CD4-positive, alpha-beta T cell treated with Interleukin-6 for 4 hours (primary cell): Measurements from ENCODE around the gene GOLGA8B.
"Not testable (repeated sequence)": the region's sequence is repeated elsewhere in the genome, so short reads cannot be mapped to it uniquely, and the experiment has no call there.

ENCODE experiments used
- DNase-seq: peaks from one replicate; pipeline ENCODE4 v3.0.0-alpha.2; 2020; ENCODE audit warnings: mixed read lengths

Gene GOLGA8B

DNA sequence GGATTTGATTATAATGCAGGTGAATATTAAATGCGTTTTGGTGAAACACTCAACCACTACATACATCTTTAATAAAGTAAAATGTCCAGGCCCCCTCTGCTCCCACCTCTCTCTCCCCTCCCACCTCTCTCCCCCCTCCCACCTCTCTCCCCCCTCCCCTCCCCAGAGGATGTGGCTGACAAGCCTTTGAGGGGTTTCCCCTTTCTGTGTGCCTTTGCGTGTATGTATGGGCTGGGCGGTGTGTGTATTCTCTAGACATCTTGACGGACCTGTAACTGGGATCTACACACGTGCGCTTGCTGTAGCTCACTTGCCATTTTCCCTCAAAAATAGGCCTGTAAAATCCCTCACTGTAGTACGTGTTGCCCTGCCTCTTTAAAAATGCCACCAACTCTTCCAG lies 28.3 kb downstream of the GOLGA8B start:
- not testable (repeated sequence) for DNase-seq

DNA sequence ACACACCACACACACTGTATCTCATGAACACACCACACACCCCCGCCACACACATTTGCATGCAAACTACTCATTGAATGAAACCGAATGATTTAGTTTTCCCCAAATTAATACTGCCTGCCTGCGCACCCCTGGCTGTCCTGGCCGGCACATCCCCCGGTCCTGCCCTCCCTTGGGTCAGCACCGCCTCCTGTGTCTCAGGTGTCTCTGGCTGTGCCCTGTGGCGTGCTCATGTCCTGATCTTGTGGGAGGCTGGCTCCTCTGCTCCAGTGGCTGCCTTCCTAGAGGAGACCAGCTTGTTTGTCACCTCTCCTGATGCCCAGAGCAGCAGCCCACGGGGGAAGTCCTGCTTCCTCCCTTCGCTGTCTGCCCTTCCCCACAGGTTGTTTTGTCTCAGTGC lies 28.7 kb downstream of the GOLGA8B start:
- DNase-seq = not testable (repeated sequence)

DNA sequence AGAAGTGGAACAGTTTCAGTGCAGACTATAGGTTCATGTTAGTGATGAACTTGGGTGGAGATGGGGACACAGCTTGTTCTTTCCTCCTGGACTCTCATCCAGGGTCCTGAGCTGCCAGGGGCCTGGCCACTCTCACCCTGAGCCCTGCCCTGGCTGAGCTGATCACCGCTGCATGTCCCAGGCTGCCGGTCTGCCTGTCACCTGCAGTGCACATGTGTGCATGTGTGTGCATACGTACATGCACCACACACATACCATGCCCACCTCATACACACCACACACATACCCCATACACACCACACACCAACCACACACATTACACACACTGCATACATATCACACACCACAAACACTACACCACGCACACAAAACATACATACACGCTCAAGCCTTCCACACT lies 29.3 kb downstream of the GOLGA8B start:
- not testable (repeated sequence) for DNase-seq

DNA sequence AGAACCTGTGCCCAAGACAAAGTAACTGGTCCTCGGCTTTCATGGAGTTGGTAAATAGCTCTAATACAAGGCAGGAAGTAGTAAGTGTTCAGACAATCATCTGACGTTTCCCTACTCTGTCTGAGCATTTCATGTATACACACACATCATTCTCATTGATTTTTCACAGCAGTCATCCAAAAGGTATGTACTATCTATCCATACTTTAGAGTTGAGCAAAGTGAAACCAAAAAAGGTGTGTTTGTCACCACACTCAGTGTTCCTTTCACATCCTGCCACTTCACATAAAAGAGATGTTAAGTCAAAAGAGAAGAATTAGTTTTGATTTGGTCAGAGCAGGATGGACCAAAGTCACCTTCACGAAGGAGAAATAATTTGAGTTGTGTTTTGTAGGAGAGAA lies 33.3 kb downstream of the GOLGA8B start:
- DNase-seq = not testable (repeated sequence)

DNA sequence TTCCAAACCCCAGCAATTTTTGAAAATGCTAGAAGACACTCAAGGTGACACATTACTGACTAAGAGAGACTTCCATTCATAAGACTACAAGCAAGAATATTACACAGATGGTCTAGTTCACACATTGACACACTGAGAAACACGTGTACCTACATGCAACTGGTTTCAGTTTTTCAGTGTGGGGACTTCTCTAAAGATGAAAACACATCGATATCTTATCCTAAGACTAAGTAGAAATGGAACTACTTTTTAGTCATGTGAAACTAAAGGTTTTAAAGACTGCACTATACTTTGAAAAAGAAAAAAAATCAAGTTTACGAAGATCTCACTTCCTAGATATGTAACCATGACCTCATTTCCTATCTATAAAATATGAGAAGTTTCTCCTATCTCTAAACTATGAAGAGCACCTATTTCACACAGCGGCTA lies 34.1 kb downstream of the GOLGA8B start:
- DNase-seq = not testable (repeated sequence)

DNA sequence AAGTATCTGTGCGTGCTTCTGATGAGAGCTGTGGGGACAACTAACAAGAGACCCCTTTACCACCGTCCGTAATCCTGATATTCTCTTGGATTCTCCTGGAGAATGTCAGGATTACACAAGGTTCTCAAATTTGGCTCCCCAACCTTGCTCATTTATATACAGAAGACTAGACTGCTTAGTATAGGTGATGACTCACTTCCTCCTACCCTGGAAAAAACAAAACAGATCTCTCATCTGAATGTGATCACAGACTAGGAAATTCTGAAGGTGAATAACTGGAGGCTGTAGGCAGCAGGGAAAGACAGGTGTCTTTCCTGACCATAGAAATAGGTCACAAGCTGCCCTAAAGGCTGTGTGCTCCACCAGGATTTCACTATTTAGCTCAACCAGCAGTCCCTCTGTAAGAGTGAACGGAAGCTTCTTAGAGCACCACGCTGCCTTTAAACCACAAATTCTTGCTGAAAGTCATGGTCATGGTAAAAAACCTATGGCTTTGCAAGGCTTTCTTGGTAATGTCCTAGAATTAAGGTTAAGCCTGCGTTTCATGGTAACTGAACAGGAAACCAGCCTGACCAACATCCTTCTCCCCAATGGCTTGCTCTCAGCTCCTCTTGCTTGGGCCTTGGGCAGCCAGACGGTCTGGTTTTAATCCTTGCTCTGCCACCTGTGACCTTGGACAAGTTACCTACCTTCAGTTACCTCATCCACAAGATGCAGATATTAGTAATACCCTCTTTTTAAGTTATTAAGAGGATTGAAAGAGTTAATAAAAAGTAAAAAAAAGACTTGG lies 39.4 kb downstream of the GOLGA8B start:
- DNase-seq = not testable (repeated sequence)

DNA sequence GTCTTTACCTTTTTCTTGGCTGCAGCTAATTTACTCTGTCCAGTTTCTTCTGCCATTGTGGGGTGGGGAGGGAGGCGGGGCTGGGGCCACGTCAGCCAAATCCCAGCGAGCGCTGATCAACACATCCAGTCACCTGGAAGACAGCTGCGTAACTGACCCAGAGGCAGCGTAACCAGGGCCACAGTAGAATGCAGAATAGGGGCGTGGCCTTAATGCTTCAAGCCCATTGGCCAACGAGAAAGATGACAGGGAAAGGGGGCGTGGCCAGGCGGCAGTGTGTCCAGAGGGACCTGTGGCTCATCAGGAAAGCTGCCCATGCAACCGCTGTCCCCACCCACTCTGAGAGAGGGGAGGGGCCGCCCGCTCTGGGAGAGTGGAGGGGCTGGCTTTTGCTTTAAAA lies 47.6 kb downstream of the GOLGA8B start:
- DNase-seq = not testable (repeated sequence)
